ENCODE results near the gene ADAMTSL2.

- TF ChIP-seq BACH2 (CRISPR knock-in tag; IDR thresholded peaks at IDR 0.05; ENCODE audit: borderline replicate concordance) (no peak), TSHZ2 (CRISPR knock-in tag; IDR thresholded peaks at IDR 0.05) (no peak), ARNTL (CRISPR knock-in tag; IDR thresholded peaks at IDR 0.05; ENCODE audit: borderline replicate concordance, low read depth) (no peak), ISL1 (CRISPR knock-in tag; IDR thresholded peaks at IDR 0.05) (no peak), PATZ1 (CRISPR knock-in tag; IDR thresholded peaks at IDR 0.05; ENCODE audit: borderline replicate concordance) (no peak), ZNF70 (CRISPR knock-in tag; IDR thresholded peaks at IDR 0.05) (no peak), TCF4 (CRISPR knock-in tag; IDR thresholded peaks at IDR 0.05; ENCODE audit: borderline replicate concordance) (no peak), ZNF8 (CRISPR knock-in tag; IDR thresholded peaks at IDR 0.05) (no peak), ZNF565 (CRISPR knock-in tag; conservative IDR thresholded peaks at IDR 0.05; ENCODE audit: low read depth) (no peak)
Observed at GRCh38 chr9:133622555-133622954, 88.1 kb downstream of the ADAMTSL2 start.
